ENCODE data around the gene ARHGEF5.

Gene ARHGEF5

DNA sequence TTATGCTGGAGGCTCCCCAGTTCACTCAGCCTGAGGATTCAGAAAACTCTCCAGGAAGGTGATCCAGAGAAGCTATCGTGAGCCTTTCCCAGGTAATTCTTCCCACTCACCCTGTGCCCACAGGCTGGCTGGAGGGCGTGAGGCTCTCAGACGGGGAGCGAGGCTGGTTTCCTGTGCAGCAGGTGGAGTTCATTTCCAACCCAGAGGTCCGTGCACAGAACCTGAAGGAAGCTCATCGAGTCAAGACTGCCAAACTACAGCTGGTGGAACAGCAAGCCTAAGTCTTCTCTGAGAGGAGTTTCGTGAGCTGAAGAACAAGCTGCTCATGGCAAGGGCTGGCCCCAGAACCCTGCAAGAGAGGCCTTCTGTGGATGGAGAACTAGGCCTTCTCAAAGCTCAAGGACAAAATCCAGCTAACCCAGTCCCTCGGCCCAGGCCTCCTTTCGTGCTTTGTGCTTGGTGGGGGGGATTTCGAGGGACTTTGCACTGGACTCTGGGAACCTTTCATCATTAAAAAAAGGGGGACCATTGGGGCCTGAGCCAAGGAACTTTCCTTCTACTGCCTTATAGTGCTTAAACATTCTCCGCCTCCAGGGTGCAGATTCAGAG lies 24.7 kb downstream of the ARHGEF5 start:
- no peak for FAIRE-seq
- no peak for DNase-seq (ENCODE audit: insufficient read length, low spot score)

DNA sequence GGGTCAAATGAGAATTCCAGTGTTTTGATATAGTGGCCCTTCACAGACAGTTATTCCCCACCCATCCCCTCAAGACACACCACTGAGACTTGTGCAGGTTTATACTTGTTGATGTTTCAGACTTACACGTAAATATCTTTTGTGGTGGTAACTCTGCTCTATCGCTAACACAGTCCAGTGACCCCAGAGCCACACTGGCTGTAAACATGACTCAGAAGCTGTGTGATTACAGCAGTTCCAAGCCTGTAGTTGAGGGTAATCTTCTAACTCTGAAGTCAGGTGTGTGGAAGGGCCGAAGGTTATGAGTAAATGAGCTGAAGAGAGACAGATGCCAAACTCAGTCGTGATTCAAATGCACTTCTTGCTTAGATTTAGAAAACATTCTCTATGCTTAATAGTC lies 28.9 kb downstream of the ARHGEF5 start:
- FAIRE-seq, result no peak

DNA sequence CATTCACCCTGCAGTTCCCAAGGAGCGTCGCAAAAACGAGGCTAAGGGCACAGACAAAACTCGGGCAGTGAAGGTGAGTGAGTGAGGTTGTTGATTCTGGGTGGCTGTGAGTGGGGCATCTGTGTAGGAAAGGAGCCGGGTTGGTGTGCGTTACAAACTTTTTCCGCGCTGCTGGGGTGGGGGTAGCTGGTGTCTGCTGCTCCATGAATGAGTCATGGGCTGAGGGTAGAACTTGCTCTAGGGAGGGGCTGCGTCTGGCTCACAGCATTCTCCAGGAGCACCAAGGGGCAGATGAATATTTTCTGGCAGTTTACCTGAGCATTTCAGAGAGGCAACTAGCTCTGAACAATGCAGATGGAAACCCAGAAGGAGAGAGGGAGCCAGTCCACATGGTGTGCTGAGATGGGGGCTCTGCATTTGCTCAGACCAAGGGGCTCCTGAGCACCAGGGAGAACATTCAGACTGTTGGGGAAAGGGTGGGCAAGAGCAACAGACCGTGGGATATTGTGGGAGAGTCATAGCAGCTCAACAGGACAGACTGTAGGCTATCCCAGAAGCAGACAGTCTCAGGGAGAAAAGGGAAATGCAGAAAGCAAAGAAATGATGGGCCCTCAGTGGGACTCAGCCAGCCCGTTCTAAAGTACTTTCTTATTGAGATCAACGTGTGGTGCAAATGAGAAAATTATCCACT lies 29.5 kb downstream of the ARHGEF5 start:
- DNase-seq (ENCODE audit: insufficient read length, low spot score), result no peak
- FAIRE-seq, result no peak

More for the DNA sequence above, 28.9 kb downstream of the ARHGEF5 start:
- no peak for DNase-seq (ENCODE audit: insufficient read length, low spot score)

DNA sequence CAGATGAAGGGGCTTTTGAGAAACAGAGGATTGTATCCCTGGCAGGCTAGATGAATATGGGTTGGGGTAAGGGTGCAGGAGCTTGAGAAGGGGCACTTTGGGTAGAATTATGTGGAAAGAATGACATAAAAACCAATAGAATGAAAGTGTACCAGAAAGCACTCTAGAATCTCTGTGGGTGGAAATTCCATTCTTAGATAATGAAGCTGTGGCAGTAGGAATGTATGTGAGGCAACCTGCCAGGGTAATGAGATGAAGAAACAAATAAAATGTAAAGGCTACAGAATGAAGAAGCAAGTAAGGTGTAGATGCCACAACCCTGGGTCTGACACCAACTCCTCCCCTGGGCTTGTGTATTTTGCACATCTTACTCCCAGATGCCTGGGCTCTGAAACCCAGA lies 31.5 kb downstream of the ARHGEF5 start:
- DNase-seq (ENCODE audit: insufficient read length, low spot score), result no peak
- no peak for FAIRE-seq

DNA sequence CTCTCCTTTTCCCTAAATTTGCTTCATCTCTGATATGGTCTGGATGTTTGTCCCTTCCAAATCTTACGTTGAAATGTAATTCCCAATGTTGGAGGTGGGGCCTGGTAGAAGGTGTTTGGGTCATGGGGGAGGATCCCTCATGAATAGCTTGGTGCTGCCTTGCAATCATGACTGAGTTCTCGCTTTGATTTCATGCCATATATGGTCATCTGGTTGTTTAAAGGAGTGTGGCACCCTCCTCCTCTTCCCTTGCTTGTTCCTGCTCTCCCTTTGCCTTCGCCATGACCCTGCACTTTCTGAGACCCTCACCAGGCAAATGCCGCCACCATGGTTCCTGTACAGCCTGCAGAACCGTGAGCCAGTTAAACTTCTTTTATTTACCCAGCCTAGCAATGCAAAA lies 33.7 kb downstream of the ARHGEF5 start:
- FAIRE-seq, result no peak
- DNase-seq (ENCODE audit: insufficient read length, low spot score), result no peak

DNA sequence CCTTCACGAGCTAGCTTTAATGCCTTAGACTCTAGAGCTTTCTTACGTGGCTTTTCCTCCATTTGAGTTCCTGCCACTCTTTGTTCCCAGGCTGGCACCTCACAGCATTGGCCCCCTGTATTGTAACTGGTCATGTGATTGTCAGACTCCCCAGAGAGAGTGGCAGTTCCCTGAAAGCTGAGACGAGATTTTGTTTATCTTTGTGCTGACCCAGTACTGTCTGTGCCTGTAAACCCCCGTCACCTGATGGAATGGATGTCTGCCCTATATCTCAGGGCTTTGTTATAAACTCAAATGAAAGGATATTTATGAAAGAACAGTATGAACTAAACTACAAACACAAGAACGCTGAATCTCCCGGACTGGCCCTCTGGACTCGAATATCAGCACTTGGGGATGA lies 35.3 kb downstream of the ARHGEF5 start:
- DNase-seq (ENCODE audit: insufficient read length, low spot score) (no peak), FAIRE-seq (no peak)

DNA sequence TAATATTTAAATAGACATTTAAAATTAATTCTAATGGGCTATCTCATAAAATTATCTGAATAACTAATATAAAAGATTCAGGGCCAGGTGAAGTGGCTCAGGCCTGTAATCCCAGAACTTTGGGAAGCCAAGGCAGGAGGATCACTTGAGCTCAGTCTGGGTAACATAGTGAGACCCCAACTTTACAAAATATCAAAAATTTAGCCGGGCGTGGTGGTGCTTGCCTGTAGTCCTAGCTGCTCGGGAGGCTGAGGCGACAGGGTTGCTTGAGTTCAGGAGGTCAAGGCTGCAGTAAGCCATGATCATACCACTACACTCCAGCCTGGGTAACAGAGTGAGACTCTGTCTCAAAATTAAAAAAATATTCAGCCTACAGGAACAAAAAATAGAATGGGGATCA lies 35.8 kb downstream of the ARHGEF5 start:
- DNase-seq (ENCODE audit: insufficient read length, low spot score) (no peak), FAIRE-seq (no peak)

DNA sequence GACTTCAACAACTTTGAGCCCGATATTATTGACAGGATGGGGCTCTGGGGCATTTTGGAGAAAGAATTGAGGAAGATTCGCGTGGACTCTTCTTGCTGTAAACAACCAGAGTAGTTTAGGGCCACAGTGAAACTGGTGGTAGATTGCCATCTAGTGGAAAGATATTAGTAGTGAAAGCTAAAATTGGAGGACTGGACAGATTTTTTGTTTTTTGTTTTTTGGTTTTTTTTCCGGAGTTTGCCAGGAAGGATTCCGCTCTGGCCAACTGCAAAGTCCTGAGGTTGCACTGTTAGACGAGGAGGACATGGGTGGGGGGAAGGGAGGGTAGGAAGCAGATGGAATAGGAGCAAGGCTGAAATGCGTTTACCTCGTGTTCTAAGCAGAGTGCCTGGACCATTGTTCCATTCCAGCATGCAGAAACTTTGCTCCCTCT lies 36.6 kb downstream of the ARHGEF5 start:
- peak; percentile 95 for FAIRE-seq
- peak; percentile 50 for DNase-seq (ENCODE audit: insufficient read length, low spot score)

DNA sequence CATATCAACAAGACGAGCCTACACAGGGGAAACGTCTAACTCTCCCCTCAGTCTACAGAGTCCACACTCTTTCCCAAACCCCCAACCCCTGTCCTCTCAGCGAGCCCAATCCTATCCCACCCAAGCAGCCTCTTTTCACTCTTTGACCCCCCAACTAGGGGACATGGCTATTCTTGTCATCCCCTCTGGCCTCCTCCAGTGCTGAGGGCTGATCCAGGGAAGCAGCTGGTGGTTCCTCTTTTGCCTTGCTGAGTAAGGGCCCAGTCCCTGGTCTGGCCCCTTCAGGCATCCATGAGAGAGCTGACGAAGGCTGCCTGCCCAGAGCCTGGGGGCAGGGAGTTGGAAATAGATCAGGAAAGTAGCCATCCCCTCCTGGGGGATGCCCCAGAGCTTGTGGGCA lies 41.9 kb downstream of the ARHGEF5 start:
- no peak for DNase-seq (ENCODE audit: insufficient read length, low spot score)
- FAIRE-seq, result no peak

DNA sequence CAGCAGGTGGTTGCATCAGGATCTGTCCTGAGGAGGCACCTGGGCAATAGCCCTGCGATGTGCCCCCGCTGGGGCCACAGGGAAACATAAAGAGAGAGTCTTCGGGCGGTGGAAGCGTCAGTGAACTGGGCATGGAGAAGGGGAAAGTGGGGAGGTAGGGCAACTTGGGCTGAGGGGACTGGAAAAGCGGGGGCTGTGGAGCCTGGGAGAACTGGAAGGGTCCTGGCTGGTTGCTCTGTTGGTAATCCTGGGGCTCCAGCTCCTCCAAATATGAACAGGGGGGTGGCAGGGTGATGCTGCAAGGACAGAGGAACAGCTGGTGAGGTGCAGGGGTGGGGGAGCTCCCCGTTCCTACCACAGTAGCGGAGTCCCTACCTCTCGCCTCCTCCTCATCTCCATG lies 43.1 kb downstream of the ARHGEF5 start:
- DNase-seq (ENCODE audit: insufficient read length, low spot score), result no peak
- no peak for FAIRE-seq

DNA sequence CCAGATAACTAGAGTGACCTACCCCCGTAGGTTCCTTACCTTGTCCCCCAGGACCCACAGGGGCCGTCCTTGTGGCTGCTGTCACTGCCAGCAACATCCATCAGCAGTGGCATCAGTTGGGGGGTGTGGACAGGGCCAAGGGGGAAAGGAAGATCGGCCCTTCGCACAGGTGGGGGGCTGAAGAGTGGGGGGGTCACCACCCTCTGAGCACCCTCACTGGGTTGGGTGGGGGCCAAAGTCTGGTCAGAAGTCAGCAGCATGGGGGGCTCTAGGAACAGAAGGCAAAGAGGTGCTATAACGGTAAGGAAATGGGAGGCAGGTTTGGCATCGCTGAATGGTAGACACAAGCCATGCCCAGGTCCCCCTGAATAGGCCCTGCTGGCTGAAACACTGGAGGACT lies 43.7 kb downstream of the ARHGEF5 start:
- FAIRE-seq, result no peak
- DNase-seq (ENCODE audit: insufficient read length, low spot score), result no peak

DNA sequence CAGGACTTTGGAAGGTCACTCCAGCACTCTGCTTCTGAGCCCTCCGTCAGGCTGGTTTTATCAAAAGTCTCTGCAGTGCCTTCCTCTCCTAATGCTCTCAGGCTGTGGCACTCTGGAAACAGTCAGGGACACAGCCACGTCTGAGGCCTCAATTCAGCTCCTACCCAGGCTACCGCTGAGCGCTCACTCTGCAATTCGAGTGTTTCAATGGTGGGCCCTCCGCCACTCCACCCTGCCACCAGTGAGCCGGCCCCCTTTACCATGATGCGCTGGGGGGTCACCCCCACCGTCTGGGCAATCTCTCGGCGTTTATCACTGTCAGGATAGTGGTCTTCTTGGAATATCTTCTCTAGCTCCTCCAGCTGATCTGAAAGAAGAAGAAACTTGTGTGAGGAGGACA lies 44.7 kb downstream of the ARHGEF5 start:
- DNase-seq (ENCODE audit: insufficient read length, low spot score) (no peak), FAIRE-seq (no peak)

DNA sequence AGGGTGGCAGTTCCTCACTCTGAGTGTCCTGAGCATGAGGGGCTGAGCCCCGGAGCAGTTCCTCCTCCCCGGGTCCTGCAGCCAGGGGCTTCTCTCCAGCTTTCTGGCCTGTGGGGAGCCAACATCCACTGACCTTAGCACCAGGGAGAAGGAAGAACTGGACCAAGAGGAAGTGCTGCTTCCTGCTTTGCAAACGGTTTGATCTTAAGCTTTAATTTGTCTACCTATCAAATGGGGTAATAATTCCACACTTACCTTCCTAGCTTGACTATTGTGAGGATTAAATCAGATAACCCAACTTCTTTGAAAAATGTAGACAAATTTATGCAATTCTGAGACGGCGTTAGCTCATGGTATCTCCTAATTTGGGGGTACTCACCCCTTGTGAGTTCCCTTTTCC lies 46.3 kb downstream of the ARHGEF5 start:
- DNase-seq (ENCODE audit: insufficient read length, low spot score), result no peak
- no peak for FAIRE-seq

DNA sequence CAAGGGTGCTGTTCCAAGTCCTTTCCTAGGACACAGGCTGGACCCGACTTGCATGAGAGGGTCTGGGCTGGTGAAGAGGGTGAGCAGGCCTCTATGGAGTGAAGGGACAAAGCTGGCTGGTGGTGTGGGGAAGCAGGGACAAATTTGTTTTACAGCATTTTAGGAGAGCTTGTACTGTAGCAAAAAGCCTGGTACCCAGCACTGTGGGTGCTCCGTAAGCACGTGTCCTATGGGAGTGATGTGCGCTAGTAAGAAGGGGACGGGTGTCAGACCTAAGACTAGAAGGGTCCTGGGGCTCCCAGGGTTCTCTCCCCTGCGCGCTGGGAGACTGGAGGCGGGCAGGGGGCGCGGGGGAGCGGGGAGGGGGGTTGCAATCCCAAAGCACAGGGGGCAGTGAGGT lies 47.9 kb downstream of the ARHGEF5 start:
- FAIRE-seq (no peak), DNase-seq (ENCODE audit: insufficient read length, low spot score) (no peak)

DNA sequence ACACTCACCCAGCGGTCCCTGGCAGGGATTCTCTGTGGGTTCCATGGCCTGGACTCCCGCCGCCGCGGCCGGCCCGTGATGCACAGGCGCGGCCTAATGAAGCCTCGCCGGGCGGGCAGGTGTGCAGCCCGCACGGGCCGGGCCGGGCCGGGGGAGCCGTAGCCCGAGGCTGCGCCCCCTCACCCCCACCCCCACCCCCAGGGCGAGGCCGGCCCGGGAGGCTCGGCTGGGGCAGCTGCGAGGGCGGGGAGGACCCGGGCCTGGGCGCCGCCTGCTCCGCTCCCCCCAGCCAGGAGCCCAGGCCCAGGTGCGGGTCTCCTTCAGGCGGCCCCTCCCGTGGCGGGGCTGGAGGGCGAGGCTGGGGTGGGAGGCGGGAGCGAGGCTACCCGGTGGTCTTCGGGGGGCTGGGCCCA lies 48.5 kb downstream of the ARHGEF5 start, which contains the start of gene NOBOX:
TSS of gene NOBOX (minus strand) at position 45 of the 413 bp plus-strand sequence.
- DNase-seq (ENCODE audit: insufficient read length, low spot score) (no peak), FAIRE-seq (no peak)

DNA sequence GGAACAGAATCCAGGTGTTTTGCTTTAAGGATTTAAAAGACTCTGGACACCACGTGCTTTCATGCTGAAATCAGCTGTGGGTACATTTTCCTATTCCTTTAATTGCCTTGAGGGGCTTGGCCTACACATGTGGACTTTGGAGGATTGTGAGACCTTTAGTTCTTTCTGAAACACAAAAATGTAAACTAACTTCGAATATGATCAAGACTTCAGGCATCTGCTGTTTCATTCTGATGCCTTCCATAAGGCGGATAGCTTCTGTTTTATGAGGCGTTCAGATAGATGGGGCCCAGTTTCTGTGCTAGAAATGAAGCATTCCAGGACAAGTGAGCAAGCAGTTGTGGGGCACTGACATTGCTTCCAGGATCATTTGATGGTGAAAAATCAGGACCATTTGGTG lies 49.7 kb downstream of the ARHGEF5 start:
- DNase-seq (ENCODE audit: insufficient read length, low spot score) (no peak), FAIRE-seq (no peak)

DNA sequence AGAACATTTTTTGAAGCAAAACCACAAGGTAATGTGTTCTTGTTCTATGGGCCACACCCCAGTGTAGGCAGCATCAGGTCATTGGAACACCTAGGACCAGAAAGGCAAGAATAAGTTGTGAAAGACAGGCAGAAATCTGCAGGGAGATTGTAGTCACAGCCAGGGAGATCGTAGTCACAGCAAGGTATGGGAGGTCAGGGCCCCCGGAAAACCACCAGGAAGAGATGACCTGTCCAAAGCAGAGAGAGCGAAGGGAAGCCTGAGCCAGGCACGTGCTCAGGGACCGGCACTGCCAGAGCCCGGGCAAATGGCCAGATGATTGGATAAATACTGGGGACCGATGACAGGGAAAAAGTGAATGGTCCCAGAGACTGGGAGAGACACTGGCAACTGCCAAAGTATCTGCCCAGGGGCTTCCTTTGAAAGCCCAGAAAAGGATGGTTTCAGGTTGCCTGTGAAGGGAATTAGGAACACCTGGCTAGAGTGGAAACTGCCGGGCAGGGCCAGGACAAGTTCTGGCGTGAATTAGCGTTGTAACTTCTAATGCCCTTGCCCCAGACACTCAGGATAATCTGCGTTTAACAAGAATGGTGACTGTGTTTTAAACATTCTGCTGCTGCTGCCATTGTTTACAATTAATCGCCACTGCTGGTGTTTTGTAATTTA lies 52.2 kb downstream of the ARHGEF5 start:
- DNase-seq (ENCODE audit: insufficient read length, low spot score), result no peak
- no peak for FAIRE-seq

DNA sequence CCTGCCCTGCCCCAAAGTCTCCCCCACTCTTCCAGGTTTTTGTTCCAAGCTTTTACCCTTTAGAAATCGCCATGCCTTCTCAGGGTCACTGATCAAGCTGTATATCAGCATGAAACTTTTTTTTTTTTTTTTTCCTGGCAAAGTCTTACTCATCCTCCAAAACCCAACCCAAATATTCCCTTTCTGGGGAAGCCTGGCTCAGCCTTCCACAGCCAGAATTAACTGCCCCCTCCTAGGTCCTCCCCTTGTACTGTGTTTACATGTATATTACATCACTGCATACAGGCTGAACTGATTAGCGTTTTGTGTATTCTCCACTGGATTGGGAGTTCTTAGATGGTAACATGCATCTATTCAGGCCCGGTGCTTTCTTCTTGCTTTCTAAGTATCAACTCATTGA lies 52.9 kb downstream of the ARHGEF5 start:
- no peak for DNase-seq (ENCODE audit: insufficient read length, low spot score)
- FAIRE-seq, result no peak

DNA sequence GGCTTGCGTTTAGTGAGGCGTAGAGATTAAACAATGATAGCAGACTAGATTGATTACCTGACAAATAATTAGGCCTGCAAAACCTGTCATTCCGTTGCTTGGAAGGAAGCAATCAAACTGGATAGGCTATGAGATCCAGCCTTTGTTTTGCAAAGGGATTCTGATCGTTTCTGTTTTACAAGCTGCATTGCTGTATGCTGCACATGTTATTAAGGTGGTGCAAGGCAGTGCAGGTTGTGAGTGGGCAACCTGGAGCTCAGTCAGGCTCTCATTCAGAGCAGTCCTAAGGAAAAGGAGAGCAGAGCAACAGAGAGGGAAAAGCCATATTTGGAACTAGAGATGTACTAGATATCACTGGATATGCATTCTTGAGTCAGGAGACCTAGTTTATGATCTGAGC lies 55.2 kb downstream of the ARHGEF5 start:
- DNase-seq (ENCODE audit: insufficient read length, low spot score) (no peak), FAIRE-seq (no peak)

DNA sequence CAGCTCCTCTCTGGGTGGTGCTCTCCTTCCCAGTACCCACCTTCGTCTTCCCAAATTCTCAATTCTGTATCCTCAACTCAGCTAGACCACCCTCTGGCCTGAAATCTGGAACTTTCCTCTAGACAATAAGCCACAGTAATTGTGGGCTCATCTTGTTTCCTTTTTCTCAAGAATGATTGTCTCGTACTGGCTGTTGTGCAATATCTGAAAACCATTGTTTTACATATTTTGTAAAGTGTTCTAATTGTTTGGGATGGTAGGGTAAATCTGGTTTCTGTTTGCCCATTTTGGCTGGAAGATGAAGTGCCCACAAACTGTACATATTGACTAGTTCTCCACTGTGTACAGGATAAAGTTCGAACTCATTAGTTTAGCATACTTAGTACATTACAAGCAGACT lies 59.6 kb downstream of the ARHGEF5 start:
- no peak for FAIRE-seq
- DNase-seq (ENCODE audit: insufficient read length, low spot score), result no peak

DNA sequence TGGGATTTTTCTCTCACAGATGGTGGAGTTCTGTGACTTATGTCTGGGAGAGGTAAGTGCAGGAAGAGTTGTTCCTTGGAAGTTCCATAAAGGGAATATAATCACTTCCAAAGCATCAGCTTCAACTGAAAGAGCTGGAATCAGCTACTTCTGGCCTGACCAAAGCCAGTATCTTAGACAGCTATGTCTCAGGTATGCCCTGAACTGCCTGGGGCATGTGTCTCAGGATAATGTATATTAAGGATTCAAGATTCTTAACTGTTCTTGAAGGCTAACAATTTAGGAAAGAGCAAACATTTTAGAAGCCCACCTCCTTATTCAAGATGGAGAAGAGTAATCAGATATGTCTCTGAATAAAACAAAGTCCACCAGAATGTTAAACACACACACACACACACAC lies 60.7 kb downstream of the ARHGEF5 start:
- FAIRE-seq (no peak), DNase-seq (ENCODE audit: insufficient read length, low spot score) (no peak)

DNA sequence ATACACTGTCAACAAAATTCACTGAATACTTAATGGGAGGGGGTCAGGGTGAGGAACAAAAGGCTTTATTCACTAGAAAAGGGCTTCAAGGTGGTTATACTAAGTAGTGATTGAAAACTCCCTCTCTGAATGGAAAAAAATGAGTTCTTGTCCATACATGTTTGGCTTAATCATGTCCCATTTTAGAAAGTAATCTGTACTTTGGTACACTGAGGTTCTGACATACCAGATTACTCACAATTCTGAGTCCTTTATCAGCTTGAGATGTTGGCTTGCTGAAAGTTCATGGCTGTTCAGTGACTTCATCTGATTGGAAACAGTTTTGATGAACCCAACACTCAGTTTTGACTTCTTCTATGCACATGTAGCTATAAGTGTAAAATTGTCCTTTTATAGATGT lies 61.1 kb downstream of the ARHGEF5 start:
- FAIRE-seq (no peak), DNase-seq (ENCODE audit: insufficient read length, low spot score) (no peak)

All from GM19239 (cell line).